ENCODE data around the gene LANCL1.
"Not testable (repeated sequence)": the region's sequence is repeated elsewhere in the genome, so short reads cannot be mapped to it uniquely, and the experiment has no call there.

The LANCL1 gene

DNA sequence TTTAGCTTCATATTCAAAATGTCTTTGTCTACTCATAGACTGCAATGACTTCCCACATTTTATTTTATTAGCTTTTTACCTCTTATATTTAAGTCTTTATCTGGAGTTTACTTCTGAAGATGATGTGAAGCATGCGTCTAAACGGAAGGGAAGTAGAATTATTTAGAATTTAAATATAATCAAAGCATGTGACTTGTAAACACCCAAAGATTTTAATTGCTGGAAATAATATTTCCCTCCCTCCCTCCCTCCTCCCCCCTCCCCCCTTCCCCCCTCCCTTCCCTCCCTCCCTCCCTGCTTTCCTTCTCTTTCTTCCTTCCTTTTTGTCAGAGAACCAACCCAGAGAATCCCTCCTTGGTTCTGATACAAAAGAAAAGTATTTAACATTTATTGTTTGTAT lies 2.1 kb upstream of the LANCL1 start:
- H3K9me3 ChIP-seq (ENCODE audit: control insufficient read depth, insufficient read depth, low read length) = no peaks in the 10 kb centered on the region
- H3K36me3 ChIP-seq (ENCODE audit: insufficient read depth, low read length) = no peaks in the 10 kb centered on the region
- no peak overlapping the region for H3K9ac ChIP-seq (ENCODE audit: low read depth, low read length)
- H3K4me1 ChIP-seq (ENCODE audit: insufficient read depth, low read length) = 0 out of 2 replicates have a peak, but pooled peaks cover 5% of the 10 kb centered on the region

DNA sequence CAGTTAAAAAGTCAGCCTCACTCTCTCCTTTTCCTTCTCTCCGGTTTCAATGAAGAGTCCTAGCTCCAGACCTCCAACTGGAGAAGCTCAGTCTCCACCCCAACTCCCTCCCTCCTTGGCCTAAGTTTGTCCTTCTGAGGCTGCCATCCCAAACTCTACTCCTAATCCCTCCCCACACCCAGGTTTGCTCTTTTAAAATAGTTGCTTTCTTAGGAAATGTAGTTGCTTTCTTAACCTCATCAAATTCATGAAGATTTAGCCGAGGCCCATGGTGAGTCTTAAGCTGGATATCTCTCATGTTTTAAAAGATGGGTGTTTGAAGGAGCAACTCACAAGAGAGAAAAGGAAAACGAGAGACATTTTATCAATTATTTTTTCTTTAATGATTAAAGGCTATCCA lies 937 bp upstream of the LANCL1 start:
- H3K9ac ChIP-seq (ENCODE audit: low read depth, low read length) = peak overlapping the region; percentile 74
- H3K9me3 ChIP-seq (ENCODE audit: control insufficient read depth, insufficient read depth, low read length) = no peaks in the 10 kb centered on the region
- H3K36me3 ChIP-seq (ENCODE audit: insufficient read depth, low read length) = no peaks in the 10 kb centered on the region; the same call in 1 of the 2 replicates
- 0 out of 2 replicates have a peak, but pooled peaks cover 5% of the 10 kb centered on the region for H3K4me1 ChIP-seq (ENCODE audit: insufficient read depth, low read length)

DNA sequence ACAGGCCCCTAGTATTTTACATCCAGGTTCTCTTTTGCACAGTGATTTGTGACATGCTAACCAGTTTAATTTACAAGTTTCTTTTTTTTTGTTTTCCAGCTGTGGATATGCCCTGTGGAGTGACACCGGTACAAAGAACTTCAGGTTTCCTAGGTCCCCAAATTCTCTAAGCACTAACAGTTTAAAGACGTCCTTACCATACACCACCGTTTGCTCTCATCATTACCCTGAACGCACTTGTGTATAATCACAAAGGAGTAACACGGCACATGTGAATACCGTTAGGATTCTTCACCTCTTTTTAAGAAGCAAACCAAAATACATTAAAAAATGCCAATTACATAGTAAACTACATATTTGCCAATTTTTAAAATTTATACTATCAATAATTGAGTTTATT lies 853 bp downstream of the LANCL1 start:
- H3K36me3 ChIP-seq (ENCODE audit: insufficient read depth, low read length) = peaks cover 4% of the 10 kb centered on the region; the same call in 1 of the 2 replicates
- peak overlapping the region; percentile 74; the same call in 1 of the 2 replicates for H3K9ac ChIP-seq (ENCODE audit: low read depth, low read length)
- no peaks in the 10 kb centered on the region for H3K4me1 ChIP-seq (ENCODE audit: insufficient read depth, low read length)
- H3K9me3 ChIP-seq (ENCODE audit: control insufficient read depth, insufficient read depth, low read length) = no peaks in the 10 kb centered on the region

DNA sequence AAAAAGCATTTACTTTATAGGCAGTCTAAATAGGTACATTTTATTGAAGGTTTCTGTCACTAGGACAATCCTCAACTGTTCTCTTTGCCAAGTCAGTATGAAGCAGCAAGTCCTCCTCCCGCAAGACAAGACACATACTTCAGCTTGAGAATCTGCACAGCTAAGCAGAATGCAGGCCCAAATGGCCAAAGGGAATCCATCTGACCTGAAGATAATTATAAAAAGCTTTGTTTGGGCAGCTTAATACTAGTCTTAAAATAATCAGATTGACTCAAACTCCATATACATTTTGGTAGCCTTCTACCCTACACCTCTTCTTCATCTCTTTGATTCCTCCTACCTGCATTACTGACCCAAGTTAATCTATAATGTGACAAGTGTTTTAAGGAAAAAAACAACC lies 1.8 kb downstream of the LANCL1 start:
- H3K4me1 ChIP-seq (ENCODE audit: insufficient read depth, low read length) = no peaks in the 10 kb centered on the region
- H3K9ac ChIP-seq (ENCODE audit: low read depth, low read length) = no peak overlapping the region; the same call in 1 of the 2 replicates
- peaks cover 4% of the 10 kb centered on the region; the same call in 1 of the 2 replicates for H3K36me3 ChIP-seq (ENCODE audit: insufficient read depth, low read length)

DNA sequence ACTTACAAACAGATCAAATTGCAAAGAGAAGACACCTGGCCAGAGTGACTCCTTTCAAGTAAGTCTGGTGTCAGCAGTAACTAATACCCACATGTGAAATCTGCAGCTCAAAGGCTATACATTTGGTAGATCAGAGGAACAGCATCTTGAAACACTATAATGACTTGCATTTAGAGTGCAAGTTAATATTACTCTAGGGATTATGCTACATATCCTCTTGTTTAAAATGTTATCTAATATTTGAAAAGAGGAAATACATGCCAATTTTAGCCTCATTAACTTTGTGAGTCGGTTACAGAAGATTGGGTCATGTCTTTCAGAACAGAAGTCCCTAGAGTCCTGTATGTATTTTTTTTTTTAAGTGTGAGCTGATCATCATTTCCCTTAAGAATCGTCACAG lies 15.2 kb downstream of the LANCL1 start:
- Histone ChIP-seq H3K4me1 (ENCODE audit: insufficient read depth, low read length) (no peaks in the 10 kb centered on the region), H3K36me3 (ENCODE audit: insufficient read depth, low read length) (peaks cover 9% of the 10 kb centered on the region), H3K9ac (ENCODE audit: low read depth, low read length) (no peak overlapping the region), H3K9me3 (ENCODE audit: control insufficient read depth, insufficient read depth, low read length) (no peaks in the 10 kb centered on the region)

More for the DNA sequence above, 1.8 kb downstream of the LANCL1 start:
- no peaks in the 10 kb centered on the region for H3K9me3 ChIP-seq (ENCODE audit: control insufficient read depth, insufficient read depth, low read length)

DNA sequence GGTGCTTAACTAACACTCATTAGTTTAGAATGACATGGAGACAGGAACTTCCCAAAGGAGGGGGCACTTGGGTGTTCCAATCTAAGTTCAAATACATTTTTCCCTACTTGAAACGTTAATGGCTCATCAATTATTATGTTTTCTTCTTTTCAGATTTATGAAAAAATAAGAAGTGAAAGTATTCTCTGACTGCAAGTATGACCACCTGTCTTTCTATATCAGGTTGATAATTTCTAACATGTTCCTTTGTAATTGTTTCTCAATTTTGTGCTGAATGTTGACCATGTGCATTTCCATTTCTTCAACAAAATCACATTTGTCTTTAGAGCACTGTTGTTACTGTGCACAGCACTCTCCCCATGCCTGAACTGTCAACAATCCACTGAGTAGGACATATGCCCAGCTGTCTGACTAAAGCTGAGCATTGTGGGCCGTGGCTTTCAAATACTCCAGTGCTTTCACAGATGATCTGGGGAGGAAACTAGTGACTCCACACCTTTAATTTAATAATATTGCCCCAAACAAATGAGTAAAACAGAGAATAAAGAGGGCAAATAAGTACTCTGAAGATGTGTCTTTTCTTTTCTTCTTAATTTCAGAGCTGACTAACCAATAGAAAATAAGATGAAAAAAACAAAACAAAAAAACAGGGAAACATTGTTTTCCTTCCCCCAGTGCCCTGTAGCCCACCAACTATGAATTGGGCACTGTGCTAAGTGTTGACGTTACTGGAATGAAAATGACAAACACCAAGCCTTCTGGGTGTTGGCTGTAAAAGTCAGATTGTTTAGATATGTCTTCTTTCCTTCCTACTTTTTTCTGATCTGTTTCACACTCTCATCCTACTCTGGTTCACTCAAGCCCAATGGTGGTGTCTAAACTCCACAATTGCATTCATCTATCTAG lies 16.0 kb downstream of the LANCL1 start:
- Histone ChIP-seq H3K9ac (ENCODE audit: low read depth, low read length) (no peak overlapping the region), H3K36me3 (ENCODE audit: insufficient read depth, low read length) (peaks cover 6% of the 10 kb centered on the region), H3K4me1 (ENCODE audit: insufficient read depth, low read length) (no peaks in the 10 kb centered on the region), H3K9me3 (ENCODE audit: control insufficient read depth, insufficient read depth, low read length) (no peaks in the 10 kb centered on the region)

DNA sequence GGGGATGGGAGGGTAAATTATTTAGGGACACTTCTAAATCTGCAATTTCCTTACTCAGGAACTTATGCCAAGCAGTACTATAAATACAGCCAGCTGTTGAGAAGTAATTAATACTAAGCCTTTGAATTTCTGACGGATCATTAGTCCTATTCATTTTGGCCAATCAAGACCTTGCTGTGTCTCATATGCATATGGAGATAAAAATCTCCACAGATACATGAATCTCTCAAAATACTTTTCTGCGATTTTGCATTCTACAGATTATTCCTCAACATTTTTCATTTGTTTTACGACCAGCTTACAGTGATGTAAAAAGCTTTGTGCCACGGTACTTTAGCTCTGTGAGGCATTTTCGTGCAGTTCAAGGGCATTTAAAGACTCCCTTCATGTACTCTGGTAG lies 16.7 kb downstream of the LANCL1 start:
- Histone ChIP-seq H3K9me3 (ENCODE audit: control insufficient read depth, insufficient read depth, low read length) (no peaks in the 10 kb centered on the region), H3K36me3 (ENCODE audit: insufficient read depth, low read length) (peaks cover 8% of the 10 kb centered on the region), H3K4me1 (ENCODE audit: insufficient read depth, low read length) (no peaks in the 10 kb centered on the region), H3K9ac (ENCODE audit: low read depth, low read length) (no peak overlapping the region)

DNA sequence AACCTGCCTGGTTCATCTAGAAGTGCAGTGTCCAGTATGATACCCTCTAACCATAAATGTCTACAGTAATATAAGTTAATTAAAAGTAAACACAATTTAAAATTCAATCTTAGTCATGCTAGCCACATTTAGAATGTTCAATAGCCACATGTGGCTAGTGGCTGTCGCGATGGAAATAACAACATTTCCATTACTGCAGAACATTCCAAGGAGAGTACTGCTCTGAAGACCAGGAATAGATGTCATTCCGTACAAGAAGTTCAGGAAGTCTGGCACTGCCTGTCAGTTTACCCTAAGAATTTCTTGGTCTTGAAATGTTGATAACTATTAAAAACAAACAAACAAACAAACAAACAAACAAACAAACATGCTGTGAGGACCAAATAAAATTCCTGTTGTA lies 17.2 kb downstream of the LANCL1 start:
- H3K36me3 ChIP-seq (ENCODE audit: insufficient read depth, low read length) = peaks cover 12% of the 10 kb centered on the region
- H3K4me1 ChIP-seq (ENCODE audit: insufficient read depth, low read length) = no peaks in the 10 kb centered on the region
- no peak overlapping the region for H3K9ac ChIP-seq (ENCODE audit: low read depth, low read length)

DNA sequence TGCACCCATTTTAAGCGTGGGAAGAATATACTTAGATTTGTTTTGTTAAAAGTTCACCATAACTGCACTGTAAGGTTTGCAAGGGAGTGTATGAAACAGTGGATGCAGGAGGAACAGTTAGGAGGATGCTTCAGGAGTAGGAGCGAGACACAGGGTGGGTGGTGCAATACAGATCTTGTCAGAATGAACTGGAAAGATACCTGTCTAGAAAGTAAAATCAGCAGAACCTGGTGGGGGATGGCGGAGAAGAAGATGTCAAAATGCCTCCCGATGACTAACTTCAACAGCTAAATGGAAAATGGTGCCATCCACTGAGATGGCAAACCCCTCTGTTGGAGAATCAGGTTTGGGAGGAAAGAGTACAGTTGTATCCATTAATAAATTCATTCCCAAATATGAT lies 18.2 kb downstream of the LANCL1 start:
- Histone ChIP-seq H3K9me3 (ENCODE audit: control insufficient read depth, insufficient read depth, low read length) (no peaks in the 10 kb centered on the region), H3K9ac (ENCODE audit: low read depth, low read length) (no peak overlapping the region), H3K4me1 (ENCODE audit: insufficient read depth, low read length) (no peaks in the 10 kb centered on the region), H3K36me3 (ENCODE audit: insufficient read depth, low read length) (peaks cover 12% of the 10 kb centered on the region)

More for the DNA sequence above, 17.2 kb downstream of the LANCL1 start:
- H3K9me3 ChIP-seq (ENCODE audit: control insufficient read depth, insufficient read depth, low read length) = no peaks in the 10 kb centered on the region

DNA sequence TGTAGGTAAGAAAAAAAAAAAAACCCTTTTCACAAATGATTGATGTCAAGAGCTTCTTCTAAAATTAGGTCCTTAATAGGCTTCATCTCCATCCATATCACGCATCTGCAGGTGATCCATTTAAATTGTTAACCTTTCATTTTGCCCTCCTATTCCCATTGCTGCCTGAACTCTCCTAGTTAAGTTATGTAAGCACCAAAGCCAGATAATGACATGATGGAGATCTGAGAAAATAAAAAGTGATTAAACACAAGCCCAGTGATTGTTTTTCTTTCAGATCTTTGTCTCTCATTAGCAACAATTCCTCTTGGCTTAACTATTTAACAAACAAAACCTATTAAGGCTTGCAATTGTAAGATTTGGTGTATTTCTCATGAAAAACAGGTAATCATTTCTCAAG lies 20.0 kb downstream of the LANCL1 start:
- peaks cover 12% of the 10 kb centered on the region for H3K36me3 ChIP-seq (ENCODE audit: insufficient read depth, low read length)
- H3K9ac ChIP-seq (ENCODE audit: low read depth, low read length) = no peak overlapping the region
- H3K9me3 ChIP-seq (ENCODE audit: control insufficient read depth, insufficient read depth, low read length) = no peaks in the 10 kb centered on the region
- no peaks in the 10 kb centered on the region for H3K4me1 ChIP-seq (ENCODE audit: insufficient read depth, low read length)

DNA sequence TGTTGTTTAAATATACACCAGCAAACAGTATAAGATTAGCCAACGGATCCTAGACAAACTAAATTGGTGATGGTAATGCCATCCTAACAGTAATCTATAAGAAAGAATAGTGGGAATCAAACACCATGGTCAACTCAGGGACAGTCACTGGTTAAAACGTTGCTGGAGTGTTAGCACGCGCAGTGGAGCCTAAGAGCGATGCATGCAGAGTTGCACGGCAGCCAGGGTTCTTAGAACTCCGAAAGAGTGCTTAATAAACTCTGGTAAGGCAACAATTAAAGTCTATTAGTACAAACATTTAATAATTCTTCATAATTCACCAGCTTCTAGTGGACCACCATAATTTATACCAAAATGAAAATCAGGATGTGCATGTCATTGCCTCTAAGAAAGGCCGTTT lies 22.2 kb downstream of the LANCL1 start:
- H3K9me3 ChIP-seq (ENCODE audit: control insufficient read depth, insufficient read depth, low read length) = no peaks in the 10 kb centered on the region
- no peaks in the 10 kb centered on the region for H3K4me1 ChIP-seq (ENCODE audit: insufficient read depth, low read length)
- no peak overlapping the region for H3K9ac ChIP-seq (ENCODE audit: low read depth, low read length)
- peaks cover 12% of the 10 kb centered on the region for H3K36me3 ChIP-seq (ENCODE audit: insufficient read depth, low read length)

DNA sequence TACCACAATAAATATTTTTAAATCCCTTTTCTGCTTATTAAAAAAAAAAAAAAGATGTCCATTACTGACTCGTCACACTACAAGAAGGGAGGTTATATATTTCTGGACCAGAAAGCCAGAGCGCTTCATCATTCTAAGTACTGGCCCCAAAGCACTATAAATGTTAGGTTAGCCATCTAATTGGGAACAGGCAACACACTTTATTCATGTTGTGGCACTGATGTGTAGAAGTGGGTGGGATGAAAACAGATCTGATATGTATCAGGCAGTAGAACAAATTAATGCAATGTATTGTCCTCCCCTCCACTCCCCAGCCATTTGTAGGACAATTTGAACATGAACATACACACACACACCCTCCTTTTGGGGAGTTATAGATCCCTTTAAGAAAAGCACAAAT lies 24.4 kb downstream of the LANCL1 start:
- H3K9ac ChIP-seq (ENCODE audit: low read depth, low read length) = no peak overlapping the region
- no peaks in the 10 kb centered on the region for H3K9me3 ChIP-seq (ENCODE audit: control insufficient read depth, insufficient read depth, low read length)
- H3K36me3 ChIP-seq (ENCODE audit: insufficient read depth, low read length) = peaks cover 12% of the 10 kb centered on the region
- H3K4me1 ChIP-seq (ENCODE audit: insufficient read depth, low read length) = no peaks in the 10 kb centered on the region

DNA sequence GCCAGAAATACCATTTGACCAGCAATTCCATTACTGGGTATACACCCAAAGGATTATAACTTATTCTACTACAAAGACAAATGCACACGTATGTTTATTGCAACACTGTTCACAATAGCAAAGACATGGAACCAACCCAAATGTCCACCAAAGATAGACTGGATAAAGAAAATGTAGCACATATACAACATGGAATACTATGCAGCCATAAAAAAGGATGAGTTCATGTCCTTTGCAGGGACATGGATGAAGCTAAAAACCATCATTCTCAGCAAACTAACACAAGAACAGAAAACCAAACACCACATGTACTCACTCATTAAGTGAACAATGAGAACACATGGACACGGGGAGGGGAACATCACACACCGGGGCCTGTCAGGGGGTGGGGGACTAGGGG lies 25.6 kb downstream of the LANCL1 start:
- not testable (repeated sequence) for H3K9me3 ChIP-seq (ENCODE audit: control insufficient read depth, insufficient read depth, low read length); H3K4me1 ChIP-seq (ENCODE audit: insufficient read depth, low read length); H3K9ac ChIP-seq (ENCODE audit: low read depth, low read length); H3K36me3 ChIP-seq (ENCODE audit: insufficient read depth, low read length)

DNA sequence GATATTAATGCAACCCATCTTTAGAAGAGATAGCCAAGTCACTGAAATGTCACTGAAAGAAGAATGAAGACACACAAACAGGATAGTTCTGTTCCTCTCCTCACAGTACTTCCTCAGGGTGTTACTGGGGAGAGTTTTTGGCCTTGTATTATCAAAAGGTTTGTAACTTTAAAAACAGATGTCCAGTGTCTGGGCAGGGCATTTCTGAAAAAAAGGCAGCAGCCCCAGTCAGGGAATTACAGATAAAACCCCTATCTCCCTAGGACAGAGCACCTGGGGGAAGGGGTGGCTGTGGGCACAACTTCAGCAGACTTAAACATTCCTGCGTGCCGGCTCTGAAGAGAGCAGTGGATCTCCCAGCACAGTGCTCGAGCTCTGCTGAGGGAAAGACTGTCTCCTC lies 30.8 kb downstream of the LANCL1 start:
- Histone ChIP-seq H3K9ac (ENCODE audit: low read depth, low read length) (no peak overlapping the region), H3K9me3 (ENCODE audit: control insufficient read depth, insufficient read depth, low read length) (no peaks in the 10 kb centered on the region), H3K36me3 (ENCODE audit: insufficient read depth, low read length) (no peaks in the 10 kb centered on the region), H3K4me1 (ENCODE audit: insufficient read depth, low read length) (no peaks in the 10 kb centered on the region)

DNA sequence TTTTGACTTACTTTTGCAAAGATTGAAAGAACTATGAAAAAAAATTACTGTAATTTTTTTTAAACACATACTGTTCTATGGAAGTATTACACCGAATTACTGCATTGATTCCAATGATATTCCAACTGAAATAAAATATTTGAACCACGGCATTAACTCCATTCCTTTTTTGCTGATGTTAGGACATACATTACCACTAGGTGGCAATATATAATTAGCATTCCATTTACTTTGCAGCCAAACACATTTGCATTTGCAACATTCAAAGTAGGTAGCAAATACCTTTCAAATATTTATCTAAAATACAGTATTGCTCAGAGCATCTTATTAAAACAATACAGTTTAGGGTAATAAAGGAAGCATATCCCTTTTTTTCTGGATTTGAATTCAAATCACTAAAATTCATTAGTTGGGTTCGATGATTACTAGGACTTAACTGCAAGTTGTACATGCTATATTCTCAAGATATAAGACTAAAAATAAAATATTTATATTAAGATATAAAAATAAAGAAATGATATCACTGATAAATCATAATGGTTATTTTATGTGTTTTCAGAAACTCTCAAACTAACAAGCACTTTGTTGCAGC lies 31.3 kb downstream of the LANCL1 start:
- H3K36me3 ChIP-seq (ENCODE audit: insufficient read depth, low read length) = peaks cover 3% of the 10 kb centered on the region; the same call in 1 of the 2 replicates
- no peak overlapping the region for H3K9ac ChIP-seq (ENCODE audit: low read depth, low read length)
- no peaks in the 10 kb centered on the region for H3K4me1 ChIP-seq (ENCODE audit: insufficient read depth, low read length)
- no peaks in the 10 kb centered on the region for H3K9me3 ChIP-seq (ENCODE audit: control insufficient read depth, insufficient read depth, low read length)
